Fibroblast of the aortic adventitia (primary cell): ENCODE data around the gene RASL12. TPM values are rescaled to one million over a fixed set of nuclear protein-coding genes. Genes with fewer than 3 reads are reported as not detected.

Source experiments
- DNase-seq: peaks from one replicate; pipeline ENCODE4 v3.0.0-alpha.2; 2010; ENCODE audit warnings: low read depth
- H3K4me3 ChIP-seq: 2 replicates; pipeline ENCODE4 v1.5.1; 2011; ENCODE audit warnings: low read depth, mild to moderate bottlenecking, control low read depth, low read length, moderate library complexity
- CTCF ChIP-seq: IDR thresholded peaks from 2 replicates; pipeline ENCODE4 v1.5.1; 2011; ENCODE audit warnings: mild to moderate bottlenecking, low read length, control low read depth, inconsistent platforms; ENCODE audit not compliant: insufficient read depth
- small RNA-seq: library from RNA; depleted of rRNA; stranded (forward); fragments of <200 nt; gene quantifications from one replicate; pipeline ENCODE3, GENCODE V24; 2012
- total RNA-seq: library from RNA; depleted of rRNA; stranded (reverse); fragments of >200 nt; gene quantifications from 2 replicates; pipeline ENCODE4 v1.2.3, GENCODE V29; 2012; ENCODE audit warnings: low replicate concordance

RASL12 gene
- total RNA-seq, 1 donor, result 1.9 TPM

- no peak for DNase-seq
- TF ChIP-seq CTCF, result no peak
Measured at GRCh38 chr15:65004993-65005392, 62.8 kb downstream of the RASL12 start.

More at GRCh38 chr15:65004993-65005392, 62.8 kb downstream of the RASL12 start:
- no peak overlapping the region for H3K4me3 ChIP-seq

Small RNA genes lying within 50 kb of the gene (small RNA-seq; reads per million reads assigned to genes)
- not detected for gene AC013553.1

Other genes with a start within 250 kb of the RASL12 start
- 2.0 and 7.4 TPM in 2 replicates for gene PIF1, start 242.3 kb downstream of the RASL12 start, total RNA-seq
- gene PLEKHO2, start 226.1 kb downstream of the RASL12 start, total RNA-seq, result 16.0 and 21.8 TPM in 2 replicates
- gene ANKDD1A, start 156.1 kb downstream of the RASL12 start, total RNA-seq, result 2.9 and 5.1 TPM in 2 replicates
- gene SPG21, start 78.1 kb downstream of the RASL12 start, total RNA-seq, result 73.6 and 104 TPM in 2 replicates
- gene MTFMT, start 38.4 kb downstream of the RASL12 start, total RNA-seq, result 14.1 and 19.2 TPM in 2 replicates
- not detected in 2 replicates for gene SLC51B, start 22.6 kb downstream of the RASL12 start, total RNA-seq
- not detected in 2 replicates for gene KBTBD13, start 8.8 kb upstream of the RASL12 start, total RNA-seq
- 2.1 and 3.8 TPM in 2 replicates for gene UBAP1L, start 47.2 kb upstream of the RASL12 start, total RNA-seq
- gene PDCD7, start 65.8 kb upstream of the RASL12 start, total RNA-seq, result 15.7 and 41.9 TPM in 2 replicates
- gene CLPX, start 117.4 kb upstream of the RASL12 start, total RNA-seq, result 40.4 and 43.8 TPM in 2 replicates
- under 0.01 and 0.16 TPM in 2 replicates for gene CILP, start 143.5 kb upstream of the RASL12 start, total RNA-seq
- 2.0 and 4.7 TPM in 2 replicates for gene PARP16, start 218.9 kb upstream of the RASL12 start, total RNA-seq
- gene RNU5A-1, start 228.1 kb upstream of the RASL12 start, total RNA-seq, result not detected in 2 replicates
- gene RNU5B-1, start 236.7 kb upstream of the RASL12 start, total RNA-seq, result not detected in 2 replicates